ENCODE measurements around the gene RAB15.

Gene RAB15

GRCh38 chr14:64954491-64955240 lies 17.5 kb downstream of the RAB15 start:
- DNase-seq: no peak

- no peak for DNase-seq
Measured at GRCh38 chr14:64953661-64954060, 18.5 kb downstream of the RAB15 start.

- no peak for DNase-seq
Measured at GRCh38 chr14:64953310-64953654, 18.9 kb downstream of the RAB15 start.

- DNase-seq: no peak
Measured at GRCh38 chr14:64952598-64953309, 19.4 kb downstream of the RAB15 start.

GRCh38 chr14:64951724-64952123 lies 20.4 kb downstream of the RAB15 start:
- DNase-seq: no peak

GRCh38 chr14:64951291-64951690 lies 20.8 kb downstream of the RAB15 start:
- no peak for DNase-seq

- DNase-seq: no peak
Measured at GRCh38 chr14:64950889-64951288, 21.2 kb downstream of the RAB15 start.

- no peak for DNase-seq
Measured at GRCh38 chr14:64948612-64949210, 23.4 kb downstream of the RAB15 start.

- no peak for DNase-seq
Measured at GRCh38 chr14:64947710-64948611, 24.2 kb downstream of the RAB15 start.

GRCh38 chr14:64946310-64947045 lies 25.7 kb downstream of the RAB15 start:
- DNase-seq: no peak

GRCh38 chr14:64945431-64946178 lies 26.5 kb downstream of the RAB15 start:
- no peak for DNase-seq

- no peak for DNase-seq
Measured at GRCh38 chr14:64944861-64945260, 27.3 kb downstream of the RAB15 start.

- no peak for DNase-seq
Measured at GRCh38 chr14:64944041-64944440, 28.1 kb downstream of the RAB15 start.

- no peak for DNase-seq
Measured at GRCh38 chr14:64943556-64943955, 28.6 kb downstream of the RAB15 start.

- no peak for DNase-seq
Measured at GRCh38 chr14:64942531-64943111, 29.5 kb downstream of the RAB15 start, which contains the start of gene GPX2. TSS of gene GPX2 (minus strand) at chr14:64942745. CDS start at chr14:64942726, 19 bp downstream.

- DNase-seq: no peak
Measured at GRCh38 chr14:64940336-64940910, 31.7 kb downstream of the RAB15 start.

- DNase-seq: no peak
Measured at GRCh38 chr14:64939817-64940190, 32.3 kb downstream of the RAB15 start.

GRCh38 chr14:64938972-64939816 lies 32.9 kb downstream of the RAB15 start:
- DNase-seq: no peak

- no peak for DNase-seq
Measured at GRCh38 chr14:64937821-64938193, 34.3 kb downstream of the RAB15 start.

Data from activated CD4-positive, alpha-beta T cell treated with anti-CD3 and anti-CD28 coated beads for 4 hours (primary cell).